ENCODE data around the gene WDR47.

Gene WDR47

DNA sequence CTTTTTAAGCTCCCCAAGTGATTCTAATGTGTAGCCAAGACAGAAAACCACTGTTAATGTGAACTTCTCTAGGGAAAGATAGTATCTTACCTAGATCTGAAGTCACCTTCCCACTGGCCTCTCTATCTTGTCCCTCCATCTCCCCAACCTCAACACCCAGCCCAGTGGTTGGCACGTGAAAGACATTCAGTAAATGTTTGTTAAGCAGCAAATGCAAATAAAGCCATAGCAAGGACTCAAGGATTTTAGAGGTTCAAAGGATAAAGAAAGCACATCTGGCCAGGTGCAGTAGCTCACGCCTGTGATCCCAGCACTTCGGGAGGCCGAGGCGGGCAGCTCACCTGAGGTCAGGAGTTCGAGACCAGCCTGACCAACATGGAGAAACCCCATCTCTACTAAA is 88.5 kb downstream of the WDR47 start:
- peaks cover 3% of the 10 kb centered on the region for H3K36me3 ChIP-seq (replicated peaks; ENCODE audit: low read depth, low read length)
- no peak overlapping the region for H3K9ac ChIP-seq (ENCODE audit: low read length)
- no peaks in the 10 kb centered on the region for H3K9me3 ChIP-seq (ENCODE audit: insufficient read depth, low read length)
- no peaks in the 10 kb centered on the region for H3K4me1 ChIP-seq (ENCODE audit: low read length)
- no peak overlapping the region for H2AFZ ChIP-seq (ENCODE audit: low read depth, low read length)
- H3K27me3 ChIP-seq (ENCODE audit: low read depth, low read length): no peaks in the 10 kb centered on the region
- no peak for TF ChIP-seq CTCF (IDR thresholded peaks at IDR 0.05; ENCODE audit: low read depth, low read length)
- TF ChIP-seq EZH2phosphoT487 (IDR thresholded peaks at IDR 0.05; ENCODE audit: low read depth): no peak
- H4K20me1 ChIP-seq (ENCODE audit: insufficient read depth, low read length): peaks cover 30% of the 10 kb centered on the region; the same call in 1 of the 2 replicates
- peaks cover 76% of the 10 kb centered on the region for H3K79me2 ChIP-seq (ENCODE audit: low read length)
- no peak overlapping the region for H3K27ac ChIP-seq (ENCODE audit: low read length)
- no peak overlapping the region for H3K4me2 ChIP-seq (ENCODE audit: low read length)
- H3K4me3 ChIP-seq (ENCODE audit: low read length): no peak overlapping the region

DNA sequence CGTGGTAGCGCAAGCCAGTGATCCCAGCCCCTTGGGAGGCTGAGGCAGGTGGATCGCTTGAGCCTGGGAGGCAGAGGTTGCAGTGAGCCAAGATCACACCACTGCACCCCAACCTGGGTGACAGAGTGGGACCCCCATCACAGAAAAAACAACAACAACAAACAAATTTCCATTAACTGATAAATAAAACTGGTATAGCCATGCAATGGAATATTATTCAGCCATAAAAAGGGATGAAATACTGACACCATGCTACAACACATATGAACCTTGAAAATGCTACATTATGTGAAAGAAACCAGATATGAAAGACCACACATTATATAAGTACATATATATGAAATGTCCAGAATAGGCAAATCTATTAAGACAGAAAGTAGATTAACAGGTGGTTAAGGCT is 90.7 kb downstream of the WDR47 start:
- Histone ChIP-seq H3K27ac (ENCODE audit: low read length) (no peak overlapping the region), H4K20me1 (ENCODE audit: insufficient read depth, low read length) (peaks cover 25% of the 10 kb centered on the region), H3K4me3 (ENCODE audit: low read length) (no peak overlapping the region), H2AFZ (ENCODE audit: low read depth, low read length) (no peak overlapping the region), H3K27me3 (ENCODE audit: low read depth, low read length) (no peaks in the 10 kb centered on the region), H3K9ac (ENCODE audit: low read length) (no peak overlapping the region), H3K4me2 (ENCODE audit: low read length) (no peak overlapping the region), H3K79me2 (ENCODE audit: low read length) (peaks cover 66% of the 10 kb centered on the region), H3K36me3 (replicated peaks; ENCODE audit: low read depth, low read length) (peaks cover 3% of the 10 kb centered on the region), H3K9me3 (ENCODE audit: insufficient read depth, low read length) (no peaks in the 10 kb centered on the region), H3K4me1 (ENCODE audit: low read length) (no peaks in the 10 kb centered on the region)
- TF ChIP-seq EZH2phosphoT487 (IDR thresholded peaks at IDR 0.05; ENCODE audit: low read depth): no peak
- TF ChIP-seq CTCF (IDR thresholded peaks at IDR 0.05; ENCODE audit: low read depth, low read length): no peak

GRCh38 chr1:108949044-108949443 is 92.9 kb downstream of the WDR47 start:
- Histone ChIP-seq H3K9me3 (ENCODE audit: insufficient read depth, low read length) (no peaks in the 10 kb centered on the region), H4K20me1 (ENCODE audit: insufficient read depth, low read length) (peaks cover 14% of the 10 kb centered on the region), H3K9ac (ENCODE audit: low read length) (no peak overlapping the region), H3K4me1 (ENCODE audit: low read length) (no peaks in the 10 kb centered on the region), H3K4me2 (ENCODE audit: low read length) (no peak overlapping the region), H3K4me3 (ENCODE audit: low read length) (no peak overlapping the region), H3K27me3 (ENCODE audit: low read depth, low read length) (no peaks in the 10 kb centered on the region), H3K27ac (ENCODE audit: low read length) (no peak overlapping the region), H2AFZ (ENCODE audit: low read depth, low read length) (no peak overlapping the region), H3K79me2 (ENCODE audit: low read length) (peaks cover 47% of the 10 kb centered on the region), H3K36me3 (replicated peaks; ENCODE audit: low read depth, low read length) (peaks cover 5% of the 10 kb centered on the region)
- no peak for TF ChIP-seq CTCF (IDR thresholded peaks at IDR 0.05; ENCODE audit: low read depth, low read length)
- no peak for TF ChIP-seq EZH2phosphoT487 (IDR thresholded peaks at IDR 0.05; ENCODE audit: low read depth)

GRCh38 chr1:108947871-108948525 is 93.9 kb downstream of the WDR47 start:
- Histone ChIP-seq H3K9me3 (ENCODE audit: insufficient read depth, low read length) (no peaks in the 10 kb centered on the region), H3K9ac (ENCODE audit: low read length) (no peak overlapping the region), H2AFZ (ENCODE audit: low read depth, low read length) (no peak overlapping the region), H3K27me3 (ENCODE audit: low read depth, low read length) (no peaks in the 10 kb centered on the region), H3K4me3 (ENCODE audit: low read length) (no peak overlapping the region), H3K79me2 (ENCODE audit: low read length) (peaks cover 39% of the 10 kb centered on the region), H3K36me3 (replicated peaks; ENCODE audit: low read depth, low read length) (peaks cover 9% of the 10 kb centered on the region), H3K27ac (ENCODE audit: low read length) (no peak overlapping the region), H4K20me1 (ENCODE audit: insufficient read depth, low read length) (peaks cover 10% of the 10 kb centered on the region), H3K4me2 (ENCODE audit: low read length) (no peak overlapping the region), H3K4me1 (ENCODE audit: low read length) (no peaks in the 10 kb centered on the region)
- TF ChIP-seq CTCF (IDR thresholded peaks at IDR 0.05; ENCODE audit: low read depth, low read length) (no peak), EZH2phosphoT487 (IDR thresholded peaks at IDR 0.05; ENCODE audit: low read depth) (no peak)
